Stimulated activated CD4-positive, alpha-beta T cell treated with anti-CD3 and anti-CD28 coated beads, Interleukin-4, amount 100 ng/mL, for 4 hours (primary cell): ENCODE results near the gene ALKAL2.

Experiments used
- DNase-seq, 2 experiments: peaks; one replicate each; pipeline ENCODE4 v3.0.0-alpha.2; 2020

The ALKAL2 gene

GRCh38 chr2:269356-270030 lies 18.4 kb downstream of the ALKAL2 start:
- no peak for DNase-seq

DNA sequence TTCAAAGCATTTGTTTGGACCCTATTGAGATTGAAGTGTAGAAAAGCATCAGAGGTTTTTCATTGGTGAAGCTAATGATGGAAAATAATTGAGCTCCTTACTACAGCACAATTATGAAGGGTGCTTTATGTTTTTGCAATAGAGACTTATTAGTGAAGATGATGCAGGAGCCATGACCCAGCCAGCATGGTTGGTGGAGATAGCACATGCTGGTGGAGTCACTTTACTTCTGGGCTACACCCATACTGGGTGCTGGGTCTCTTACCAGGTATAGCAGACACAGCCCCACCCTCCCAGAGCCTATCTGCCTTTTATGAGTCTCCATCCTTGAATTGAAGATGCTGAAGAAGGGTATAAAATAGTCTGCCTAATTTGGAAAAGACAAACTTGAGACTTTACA lies 19.6 kb downstream of the ALKAL2 start:
- no peak for DNase-seq

DNA sequence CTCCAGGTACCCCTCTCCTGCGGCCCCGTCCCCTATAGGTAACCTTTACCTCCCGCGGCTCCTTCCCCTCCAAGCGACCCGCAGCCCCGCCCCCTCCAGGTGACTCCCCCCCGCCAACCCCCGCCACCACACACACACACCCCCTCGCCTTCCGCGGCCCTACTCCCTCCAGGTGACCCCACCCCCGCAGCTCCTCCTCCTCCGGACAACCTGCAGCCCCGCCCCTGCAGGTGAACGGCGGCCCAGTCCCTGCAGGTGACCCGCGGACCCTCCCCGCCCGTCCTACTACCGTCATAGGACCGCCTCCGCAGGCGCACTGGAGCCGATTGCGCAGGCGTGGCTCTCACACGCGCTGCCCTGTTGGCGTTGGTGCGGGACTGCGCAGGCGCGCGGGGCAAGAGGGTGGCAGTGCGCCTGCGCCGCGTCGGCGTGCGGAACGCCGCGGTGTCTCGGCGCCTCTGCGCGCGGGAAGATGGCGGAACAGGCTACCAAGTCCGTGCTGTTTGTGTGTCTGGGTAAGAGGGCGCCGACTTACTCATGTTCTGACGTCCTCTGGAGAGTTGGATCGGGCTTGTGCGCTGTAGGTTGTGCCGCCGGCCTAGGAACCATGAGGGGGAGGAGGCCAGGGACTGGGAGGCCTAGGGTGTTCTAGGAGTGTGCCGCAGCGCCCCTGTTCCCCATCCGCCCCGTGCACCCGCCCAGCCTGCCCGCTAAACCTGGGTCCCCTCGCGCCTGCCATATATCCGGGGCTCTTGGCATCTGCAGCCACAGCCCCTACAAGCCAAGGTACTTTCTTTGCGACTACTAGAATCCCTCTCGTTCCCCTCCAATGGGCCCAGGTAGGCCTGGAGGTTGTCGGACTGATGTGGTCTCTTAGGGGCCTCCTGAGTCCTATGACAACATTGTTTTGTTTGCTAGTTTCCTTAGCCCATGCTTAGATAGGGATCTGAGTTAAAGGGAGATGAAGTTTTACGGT lies 23.1 kb downstream of the ALKAL2 start, which contains the start of gene ACP1:
Gene ACP1, plus strand, starts transcription at position 455 of the 976 bp plus-strand sequence. Its CDS starts 18 bp downstream, at position 473.
- peak; percentile 96 for DNase-seq

DNA sequence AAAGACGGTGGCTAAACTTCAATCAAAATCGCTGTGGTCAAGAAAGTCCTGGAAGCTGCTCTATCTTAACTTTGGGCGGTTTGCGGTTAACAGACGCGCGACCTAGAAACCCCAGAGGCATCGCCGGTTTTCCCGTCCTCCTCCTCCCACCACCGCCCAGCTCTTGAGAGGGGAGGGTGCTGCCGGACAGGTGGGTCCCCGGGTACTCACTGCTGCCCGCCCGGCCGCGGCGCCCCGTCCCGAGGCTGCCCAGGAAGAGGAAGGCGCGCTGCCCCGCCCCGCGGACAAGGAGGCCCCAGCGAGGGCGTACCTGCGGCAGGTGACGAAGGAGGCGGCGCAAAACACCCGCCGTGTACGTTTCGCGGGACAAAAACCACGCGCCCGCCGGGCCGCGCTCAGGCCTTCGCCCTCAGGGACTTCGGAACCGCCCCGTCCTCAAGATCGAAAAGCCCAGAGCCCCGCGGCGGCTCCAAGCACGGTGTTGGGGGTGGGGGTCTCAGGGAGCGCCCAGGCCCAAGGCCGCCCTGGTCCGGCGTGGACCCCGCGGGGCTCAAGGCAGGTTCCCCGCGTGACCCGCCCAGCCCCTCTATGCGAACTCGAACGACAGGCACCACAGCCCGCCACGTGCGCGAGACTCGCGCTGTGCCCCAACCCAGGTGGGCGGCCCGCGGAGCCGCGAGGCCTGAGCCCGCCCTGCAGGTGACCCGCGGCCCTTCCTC lies 24.0 kb downstream of the ALKAL2 start, which contains the start of gene SH3YL1:
Gene SH3YL1, minus strand, starts transcription at position 259 of the 719 bp plus-strand sequence. Its CDS starts 48 bp downstream, at position 211.
- DNase-seq = peak; percentile 46 to 54

DNA sequence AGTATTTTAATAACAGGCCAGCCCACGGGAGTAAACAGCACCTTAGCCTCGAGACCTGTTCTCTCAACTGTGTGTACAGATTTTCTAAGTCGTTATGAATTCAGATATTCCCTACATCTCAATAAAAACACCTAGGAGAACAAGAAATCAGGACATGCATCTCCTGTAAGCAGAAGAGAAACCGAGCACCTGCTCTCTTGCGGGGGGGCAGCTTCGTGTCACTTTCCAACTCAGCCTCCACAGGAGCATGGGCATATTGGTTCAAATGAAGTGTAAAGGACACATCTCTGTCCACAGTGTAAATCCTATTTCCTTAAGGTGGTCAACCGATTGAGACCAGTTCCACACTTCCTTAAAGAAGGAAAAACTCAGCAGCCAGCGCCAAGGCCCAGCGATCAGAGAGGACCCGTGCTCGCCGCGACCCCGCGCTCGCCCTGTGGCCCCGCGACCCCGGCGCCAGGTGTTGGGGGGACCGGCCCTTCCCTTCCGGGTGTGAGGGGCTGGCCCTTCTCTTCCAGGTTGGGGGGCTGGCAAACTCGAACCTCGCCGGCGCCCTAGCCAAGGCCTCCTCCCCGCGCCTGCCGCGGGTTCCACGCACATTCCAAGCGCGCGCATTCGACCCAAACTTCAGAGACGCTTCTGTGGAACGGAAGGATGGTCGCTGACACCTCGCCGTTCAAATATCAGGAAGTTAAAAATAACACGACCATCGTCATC lies 24.7 kb downstream of the ALKAL2 start:
- no peak for DNase-seq

DNA sequence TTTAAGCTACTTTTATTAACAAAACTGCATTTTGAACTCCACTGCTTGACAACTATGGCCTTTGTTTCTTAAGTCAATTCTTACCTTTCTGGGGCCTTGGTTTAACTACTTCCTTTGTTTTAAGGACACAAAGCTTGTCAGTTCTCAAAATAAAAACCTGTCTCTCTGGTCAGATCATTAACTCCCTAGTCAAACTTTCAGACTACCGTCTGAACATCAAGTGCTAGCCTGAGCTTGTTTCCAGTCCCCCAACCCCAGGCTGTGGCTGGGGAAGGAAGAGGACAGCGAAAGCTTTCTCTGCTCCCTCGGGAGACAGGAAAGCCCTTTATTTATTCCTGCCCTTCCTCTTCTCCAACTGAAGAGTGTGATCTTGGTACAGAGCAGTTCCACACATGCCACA lies 25.8 kb downstream of the ALKAL2 start:
- DNase-seq = no peak

- no peak for DNase-seq
These were observed 27.3 kb downstream of the ALKAL2 start for GRCh38 chr2:260507-261161.

DNA sequence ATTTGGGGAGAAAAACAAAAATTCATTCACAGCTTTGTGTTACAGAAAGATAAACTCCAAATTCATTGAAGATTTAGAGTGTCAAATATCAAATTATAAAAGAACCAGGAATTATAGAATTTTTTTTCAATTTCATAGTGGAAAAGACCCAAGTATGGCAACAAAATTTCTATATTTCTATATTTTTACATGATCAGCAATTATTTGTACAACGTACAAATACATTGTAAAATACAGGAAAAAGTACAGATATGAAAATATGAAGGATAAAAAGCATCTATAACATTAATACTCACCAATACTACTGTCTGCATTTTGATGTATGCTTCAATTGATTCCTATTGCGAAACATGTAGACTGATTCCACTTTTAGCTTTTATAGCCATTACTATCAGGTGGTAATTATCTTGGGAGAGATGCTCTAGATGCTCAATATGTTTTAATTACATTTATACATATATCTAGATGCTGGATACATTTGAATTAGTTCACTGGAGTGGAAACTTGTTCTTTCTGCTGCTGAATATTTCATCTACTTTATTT lies 28.0 kb downstream of the ALKAL2 start:
- DNase-seq = no peak

DNA sequence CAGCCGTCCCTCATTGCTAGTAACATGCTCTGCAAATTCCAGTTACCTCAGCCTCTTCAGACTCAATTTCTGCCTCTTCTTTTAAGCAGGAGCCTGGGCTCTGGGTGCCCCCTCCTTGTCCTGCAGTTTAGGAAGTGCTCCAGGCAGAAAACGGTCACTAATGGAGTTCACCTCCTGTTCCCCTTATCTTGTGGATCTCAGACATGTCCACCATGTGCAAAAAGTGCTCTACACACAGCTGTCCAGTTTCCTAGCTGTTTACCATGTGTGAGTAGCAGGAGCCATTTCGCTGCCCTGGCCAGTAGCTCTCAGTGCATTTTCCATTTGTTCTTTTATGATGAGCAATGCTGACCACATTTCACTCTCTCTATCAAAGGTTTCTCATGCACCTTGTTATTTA lies 29.0 kb downstream of the ALKAL2 start:
- no peak for DNase-seq

- no peak for DNase-seq
These were observed 30.0 kb downstream of the ALKAL2 start for GRCh38 chr2:257842-258241.

DNA sequence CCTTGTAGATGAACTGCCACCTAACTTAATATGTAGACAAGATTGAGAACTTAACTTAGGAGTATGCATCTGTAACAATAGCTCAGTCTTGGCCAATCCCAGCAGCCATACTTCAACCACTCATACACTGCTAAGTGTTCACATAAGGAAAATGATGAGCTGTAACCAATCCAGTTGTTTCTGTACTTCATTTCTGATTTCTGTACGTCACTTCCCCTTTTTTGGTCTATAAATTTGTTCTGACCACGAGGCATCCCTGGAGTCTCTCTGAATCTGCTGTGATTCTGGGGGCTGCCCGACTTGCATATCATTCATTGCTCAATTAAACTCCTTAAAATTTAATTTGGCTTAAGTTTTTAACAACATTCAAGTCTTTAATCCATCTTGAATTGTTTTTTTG lies 30.5 kb downstream of the ALKAL2 start:
- DNase-seq = no peak

DNA sequence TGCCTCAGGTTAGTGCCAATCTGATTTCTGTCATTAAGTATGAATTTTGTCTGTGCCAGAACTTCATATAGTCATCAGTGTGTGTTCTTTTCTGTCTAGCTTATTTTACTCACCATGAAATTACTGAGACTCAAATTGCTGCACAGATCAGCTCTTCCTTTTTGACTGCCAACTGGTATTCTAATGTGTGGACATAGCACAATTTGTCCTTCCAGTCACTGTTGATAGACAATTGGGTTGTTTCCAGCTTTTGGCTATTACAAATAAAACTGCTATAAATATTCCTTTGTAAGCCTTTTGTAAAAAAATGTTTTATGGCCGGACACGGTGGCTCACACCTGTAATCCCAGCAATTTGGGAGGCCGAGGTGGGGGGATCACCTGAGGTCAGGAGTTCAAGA lies 31.8 kb downstream of the ALKAL2 start:
- DNase-seq = no peak

DNA sequence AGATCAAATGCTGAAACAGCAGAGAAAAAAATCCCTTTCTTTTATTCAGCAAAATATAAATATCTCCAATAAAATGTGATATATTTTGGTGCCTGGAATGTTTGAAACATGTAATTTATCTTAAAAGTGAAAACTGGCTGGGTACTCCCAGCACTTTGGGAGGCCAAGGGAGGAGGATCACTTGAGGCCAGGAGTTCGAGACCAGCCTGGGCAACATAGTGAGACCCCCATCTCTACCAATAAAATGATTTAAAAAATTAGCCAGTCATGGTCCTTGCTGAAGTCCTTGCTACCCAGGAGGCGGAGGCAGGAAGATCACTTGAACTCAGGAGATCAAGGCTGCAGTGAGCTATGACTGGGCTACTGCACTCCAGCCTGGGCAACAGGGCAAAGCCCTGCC lies 32.7 kb downstream of the ALKAL2 start:
- DNase-seq = no peak

- DNase-seq = no peak
These were observed 33.6 kb downstream of the ALKAL2 start for GRCh38 chr2:254241-254640.

DNA sequence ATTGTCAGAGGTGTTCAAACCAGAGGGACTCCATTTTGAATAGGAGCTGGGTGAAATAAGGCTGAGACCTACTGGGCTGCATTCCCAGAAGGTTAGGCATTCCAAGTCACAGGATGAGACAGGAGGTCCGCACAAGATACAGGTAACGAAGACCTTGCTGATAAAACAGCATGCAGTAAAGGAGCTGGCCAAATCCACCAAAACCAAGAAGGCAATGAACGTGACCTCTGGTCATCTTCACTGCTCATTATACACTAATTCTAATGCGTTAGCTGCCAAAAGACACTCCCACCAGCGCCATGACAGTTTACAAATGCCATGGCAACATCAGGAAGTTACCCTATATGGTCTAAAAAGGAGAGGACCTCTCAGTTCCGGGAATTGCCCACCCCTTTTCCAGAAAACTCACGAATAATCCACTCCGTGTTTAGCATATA lies 34.7 kb downstream of the ALKAL2 start:
- no peak for DNase-seq

- no peak for DNase-seq
These were observed 35.8 kb downstream of the ALKAL2 start for GRCh38 chr2:252001-252602.

DNA sequence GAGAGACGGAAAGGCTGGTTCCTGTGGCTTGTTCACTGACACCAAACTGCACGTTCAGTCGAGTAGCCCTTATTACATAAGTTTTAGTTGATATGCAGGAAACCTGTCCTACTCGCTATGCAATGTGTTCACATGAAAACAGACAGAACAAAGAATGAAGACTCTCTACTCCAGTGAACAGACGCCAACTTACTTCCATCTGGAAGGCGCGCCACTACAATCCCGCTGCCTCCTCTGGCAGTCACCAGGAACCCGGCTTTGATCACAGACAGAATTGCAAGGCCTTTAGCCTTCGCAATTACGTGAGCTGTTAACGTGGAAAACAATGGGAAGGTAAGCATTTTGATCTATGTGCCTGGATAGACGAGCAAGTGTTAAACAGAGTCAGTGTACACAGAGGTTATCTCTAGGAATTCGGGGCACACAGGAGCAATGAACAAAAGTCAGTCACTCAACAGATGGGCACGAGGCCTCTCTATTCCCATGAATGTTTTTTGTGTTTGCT lies 38.3 kb downstream of the ALKAL2 start:
- DNase-seq = no peak

GRCh38 chr2:248724-249123 lies 39.2 kb downstream of the ALKAL2 start:
- DNase-seq = no peak

DNA sequence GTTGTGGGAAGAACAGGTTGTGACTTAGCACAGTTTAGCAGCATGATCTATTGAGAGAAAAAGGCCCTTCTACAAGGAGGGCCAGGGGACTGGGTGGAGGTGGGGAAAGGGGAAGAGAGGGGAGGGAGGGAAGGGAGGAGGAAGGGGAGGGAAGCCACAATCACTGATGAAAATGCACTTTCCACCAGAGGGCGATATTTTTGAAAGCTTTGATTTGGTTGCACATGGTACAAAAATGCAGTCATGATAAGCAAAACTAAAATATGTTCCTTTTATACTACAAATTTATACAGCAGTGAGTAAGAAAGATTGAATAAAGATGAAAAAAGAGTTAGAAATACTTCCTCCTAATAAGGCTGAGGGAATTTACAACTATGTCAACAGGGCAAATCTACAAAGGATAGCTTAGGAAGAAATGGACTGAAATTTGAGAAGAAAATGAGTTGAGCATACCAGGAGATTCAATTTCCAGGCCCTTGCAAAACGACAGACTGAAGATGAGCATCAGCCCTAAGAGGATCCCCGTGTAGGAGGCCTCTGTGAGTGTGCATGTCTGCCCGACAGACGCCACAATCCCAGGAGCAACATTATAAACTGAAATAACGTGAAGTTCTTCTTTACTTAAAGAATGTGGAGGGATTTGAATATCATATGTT lies 41.3 kb downstream of the ALKAL2 start:
- DNase-seq = no peak

GRCh38 chr2:244547-244946 lies 43.3 kb downstream of the ALKAL2 start:
- DNase-seq = no peak
